Activated naive CD8-positive, alpha-beta T cell treated with anti-CD3 and anti-CD28 coated beads for 36 hours (primary cell): Measurements from ENCODE around the gene EIF4G2. TPM values are rescaled to one million over a fixed set of nuclear protein-coding genes. Genes with fewer than 3 reads are reported as not detected.
"Not testable (repeated sequence)": the region's sequence is repeated elsewhere in the genome, so short reads cannot be mapped to it uniquely, and the experiment has no call there.

Experiments
- DNase-seq: peaks from one replicate; pipeline ENCODE4 v3.0.0; 2021
- H3K27ac Mint-ChIP-seq: one replicate; pipeline ENCODE4 v1.8.0; 2022; ENCODE audit warnings: mild to moderate bottlenecking, moderate library complexity, mixed read lengths
- H3K27me3 Mint-ChIP-seq: one replicate; pipeline ENCODE4 v1.8.0; 2022; ENCODE audit warnings: mild to moderate bottlenecking, mixed read lengths
- H3K36me3 Mint-ChIP-seq: one replicate; pipeline ENCODE4 v1.8.0; 2021; ENCODE audit warnings: mild to moderate bottlenecking, mixed read lengths
- H3K4me1 Mint-ChIP-seq: one replicate; pipeline ENCODE4 v1.8.0; 2021; ENCODE audit warnings: mixed read lengths
- H3K4me3 Mint-ChIP-seq: one replicate; pipeline ENCODE4 v1.8.0; 2022; ENCODE audit warnings: mild to moderate bottlenecking, moderate library complexity, mixed read lengths
- H3K9me3 Mint-ChIP-seq: one replicate; pipeline ENCODE4 v1.8.0; 2022; ENCODE audit warnings: mixed read lengths
- total RNA-seq, 2 experiments: library from RNA; stranded (reverse); gene quantifications; one replicate each; pipeline ENCODE4 v1.2.3, GENCODE V29; 2021

EIF4G2 gene
- 1,000 to 10,000 TPM; 1,373 to 1,478 TPM for total RNA-seq

- H3K36me3 Mint-ChIP-seq, result peaks cover 52% of the 10 kb centered on the region
- peak within 1 kb of the TSS; percentile 96 for H3K4me3 Mint-ChIP-seq
- peaks cover 7% of the 10 kb centered on the region for H3K27me3 Mint-ChIP-seq
- DNase-seq, result peak; percentile 99
- peak within 1 kb of the TSS; percentile 99 for H3K27ac Mint-ChIP-seq
- H3K9me3 Mint-ChIP-seq, result no peaks in the 10 kb centered on the region
- H3K4me1 Mint-ChIP-seq, result peaks cover 40% of the 10 kb centered on the region
Observed at GRCh38 chr11:10808553-10809372, at the start of gene EIF4G2. Gene EIF4G2, minus strand, starts transcription at chr11:10808926.

DNA sequence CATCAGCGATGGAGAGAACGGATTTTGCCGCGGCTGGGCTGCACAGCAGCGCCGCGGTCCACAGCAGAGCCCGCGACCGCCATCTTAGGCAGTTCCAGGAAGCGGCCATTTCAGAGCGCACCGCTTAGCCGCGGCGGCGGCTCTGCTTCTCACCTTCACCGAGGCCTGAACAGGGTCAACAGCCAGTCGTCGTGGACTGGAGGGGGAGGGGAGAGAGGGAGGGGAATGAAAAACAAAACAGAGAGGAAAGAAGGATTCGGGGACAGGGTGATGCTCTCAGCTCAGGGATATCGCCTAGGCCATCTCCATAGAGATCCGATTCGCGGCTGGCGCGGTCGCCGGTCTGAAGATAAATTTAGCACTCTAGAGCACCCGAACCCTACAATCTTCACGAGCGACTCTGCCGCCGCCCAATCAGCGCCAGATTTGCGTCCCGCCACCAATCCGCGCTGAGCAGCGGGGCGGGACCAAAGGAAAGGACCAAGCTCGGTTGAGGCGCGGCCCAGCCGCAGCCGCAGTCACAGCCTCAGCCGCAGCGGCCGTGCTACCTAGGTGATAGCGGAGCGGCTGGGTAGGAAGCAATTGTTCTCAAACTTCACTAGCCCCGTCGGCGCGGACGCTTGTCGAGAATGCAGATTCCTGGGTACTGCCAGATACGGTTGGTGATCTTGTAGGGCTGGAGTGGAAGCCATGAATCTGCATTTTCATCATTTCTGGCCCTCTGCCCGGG lies 49.1 kb upstream of the EIF4G2 start, which contains the start of gene ZBED5:
ZBED5 (minus strand) TSS at position 345 of the 730 bp plus-strand sequence. CDS start 3,108 bp downstream, outside the sequence.
- Mint-ChIP-seq H3K9me3 (no peaks in the 10 kb centered on the region), H3K4me1 (peaks cover 39% of the 10 kb centered on the region), H3K27me3 (no peaks in the 10 kb centered on the region)

DNA sequence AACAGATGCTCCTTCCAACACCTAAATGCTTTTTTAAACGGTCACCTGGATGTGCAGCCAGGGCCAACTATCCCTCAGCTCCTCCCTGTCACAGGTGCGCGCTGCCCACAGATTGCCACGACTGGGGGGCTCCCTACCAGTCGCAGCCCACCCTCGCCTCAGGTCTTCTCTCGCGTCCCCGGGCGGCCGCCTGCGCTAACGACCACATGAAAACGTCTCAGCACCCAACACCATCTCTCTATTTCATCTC lies 48.7 kb upstream of the EIF4G2 start:
- Mint-ChIP-seq H3K36me3 (peaks cover 39% of the 10 kb centered on the region), H3K4me1 (peaks cover 36% of the 10 kb centered on the region), H3K9me3 (no peaks in the 10 kb centered on the region)

More for the DNA sequence above, 49.1 kb upstream of the EIF4G2 start, which contains the start of gene ZBED5:
- Mint-ChIP-seq H3K4me3 (peak within 1 kb of the TSS; percentile 98), H3K36me3 (peaks cover 36% of the 10 kb centered on the region), H3K27ac (peak within 1 kb of the TSS; percentile 99)
- peak; percentile 96 for DNase-seq

DNA sequence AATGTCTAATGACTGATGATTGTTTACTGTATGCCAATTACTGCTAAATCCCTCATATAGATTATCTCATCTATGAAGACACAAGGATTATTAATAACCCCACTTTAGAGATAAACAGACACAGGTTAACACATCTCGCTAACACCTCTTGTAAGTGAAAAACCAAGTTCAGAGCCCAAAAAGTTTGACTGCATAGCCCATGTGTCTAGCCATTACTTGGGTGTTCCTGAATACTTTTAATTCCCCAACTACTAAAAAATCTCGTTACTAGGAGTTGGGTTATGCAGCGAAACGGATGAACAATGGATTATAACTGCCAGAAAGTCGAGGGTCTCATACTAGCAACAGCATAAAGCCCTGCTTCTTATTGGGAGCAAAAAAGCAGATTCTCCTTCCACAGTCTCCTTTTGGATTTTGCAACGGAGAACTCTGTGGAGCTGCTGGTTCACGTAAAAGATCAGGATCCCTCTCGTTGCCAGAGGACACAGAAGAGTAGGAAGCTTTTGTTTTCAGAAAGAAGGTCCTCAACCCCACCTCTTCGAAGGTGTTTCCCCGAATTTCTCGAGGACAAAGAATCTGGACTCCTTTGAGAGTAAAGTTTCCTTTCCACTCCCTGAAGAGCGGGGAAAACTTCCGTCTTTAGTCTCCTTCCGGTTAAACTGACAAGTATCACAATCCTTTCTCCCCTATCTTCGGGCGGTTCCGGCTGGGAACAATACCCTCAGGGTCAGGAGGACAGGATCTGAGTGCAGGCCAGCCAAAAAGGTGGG lies 48.1 kb upstream of the EIF4G2 start:
- no peak for DNase-seq
- H3K4me1 Mint-ChIP-seq, result peaks cover 39% of the 10 kb centered on the region
- peak overlapping the region; percentile 98 for H3K4me3 Mint-ChIP-seq
- peaks cover 44% of the 10 kb centered on the region for H3K36me3 Mint-ChIP-seq
- H3K27me3 Mint-ChIP-seq, result no peaks in the 10 kb centered on the region
- H3K9me3 Mint-ChIP-seq, result peaks cover under 1% of the 10 kb centered on the region
- H3K27ac Mint-ChIP-seq, result peak overlapping the region; percentile 99

More for the DNA sequence above, 48.7 kb upstream of the EIF4G2 start:
- H3K27ac Mint-ChIP-seq, result peak overlapping the region; percentile 99
- peak overlapping the region; percentile 98 for H3K4me3 Mint-ChIP-seq
- no peak for DNase-seq
- no peaks in the 10 kb centered on the region for H3K27me3 Mint-ChIP-seq

DNA sequence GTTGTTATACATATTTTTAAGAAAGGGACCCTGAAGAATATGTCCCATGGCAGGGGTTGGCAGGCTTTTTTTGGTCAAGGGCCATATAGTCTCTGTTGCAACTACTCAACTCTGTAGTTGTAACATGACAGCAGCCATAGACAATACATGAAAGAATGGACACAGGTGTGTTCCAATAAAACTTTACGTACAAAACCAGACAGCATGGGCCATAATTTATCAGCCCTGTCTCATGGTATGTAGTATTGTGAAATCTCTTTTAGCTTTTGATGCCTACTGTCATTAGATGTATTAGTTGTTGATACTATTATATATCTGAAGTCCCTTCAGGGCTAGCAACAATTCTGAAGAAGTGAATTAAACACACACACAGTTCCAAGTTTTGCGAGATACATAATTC lies 46.6 kb upstream of the EIF4G2 start:
- Mint-ChIP-seq H3K27me3 (no peaks in the 10 kb centered on the region), H3K4me1 (peaks cover 36% of the 10 kb centered on the region), H3K27ac (no peak overlapping the region), H3K4me3 (no peak overlapping the region), H3K36me3 (peaks cover 51% of the 10 kb centered on the region), H3K9me3 (peaks cover 1% of the 10 kb centered on the region)
- no peak for DNase-seq

GRCh38 chr11:10847960-10848860 lies 39.5 kb upstream of the EIF4G2 start:
- Mint-ChIP-seq H3K4me3 (no peak overlapping the region), H3K27me3 (no peaks in the 10 kb centered on the region), H3K9me3 (peaks cover 1% of the 10 kb centered on the region), H3K36me3 (peaks cover 32% of the 10 kb centered on the region), H3K27ac (no peak overlapping the region), H3K4me1 (peaks cover 28% of the 10 kb centered on the region)
- DNase-seq, result no peak

GRCh38 chr11:10846660-10847059 lies 37.9 kb upstream of the EIF4G2 start:
- DNase-seq, result no peak
- Mint-ChIP-seq H3K36me3 (peaks cover 20% of the 10 kb centered on the region), H3K4me1 (peaks cover 19% of the 10 kb centered on the region), H3K27ac (no peak overlapping the region), H3K9me3 (no peaks in the 10 kb centered on the region), H3K4me3 (no peak overlapping the region), H3K27me3 (no peaks in the 10 kb centered on the region)

DNA sequence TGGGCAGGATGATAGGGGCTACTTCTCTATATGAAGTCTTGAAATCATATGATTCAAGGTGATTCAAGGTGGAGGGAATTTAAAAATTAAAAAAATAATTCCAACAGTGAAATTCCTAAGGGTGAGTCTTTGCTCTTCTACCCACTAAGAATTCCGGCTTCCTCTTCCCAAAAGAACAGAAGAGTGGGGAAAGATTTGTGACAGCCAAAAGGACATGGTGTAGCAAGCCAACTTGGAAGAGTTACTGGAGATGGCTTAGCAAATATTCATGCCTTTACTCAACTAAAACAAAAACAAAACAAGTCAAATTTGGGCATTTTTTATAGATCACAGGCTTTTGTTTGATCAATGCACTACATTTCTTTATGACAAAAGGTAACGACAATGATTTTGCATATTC lies 36.9 kb upstream of the EIF4G2 start:
- H3K4me3 Mint-ChIP-seq, result no peak overlapping the region
- DNase-seq, result no peak
- peaks cover 19% of the 10 kb centered on the region for H3K4me1 Mint-ChIP-seq
- peaks cover 12% of the 10 kb centered on the region for H3K36me3 Mint-ChIP-seq
- H3K9me3 Mint-ChIP-seq, result no peaks in the 10 kb centered on the region
- no peak overlapping the region for H3K27ac Mint-ChIP-seq
- no peaks in the 10 kb centered on the region for H3K27me3 Mint-ChIP-seq

DNA sequence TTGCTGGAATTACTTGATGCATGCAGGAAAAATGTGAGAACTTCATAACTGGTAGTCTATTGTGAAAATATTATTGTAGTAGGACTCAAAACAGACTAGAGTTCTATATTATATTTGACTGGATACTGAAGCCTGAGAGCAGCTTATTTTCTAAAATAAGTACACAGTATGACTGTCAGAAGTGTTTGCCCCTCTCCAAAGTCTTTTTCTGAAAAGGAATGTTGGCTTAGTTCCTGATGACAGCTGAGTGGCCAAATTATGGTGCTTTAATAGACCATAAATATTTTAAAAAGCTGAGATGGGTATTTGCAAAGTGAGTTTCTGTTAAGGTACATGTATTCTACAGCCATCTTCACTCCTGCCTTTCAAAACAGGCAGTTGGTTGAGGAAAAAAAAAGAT lies 36.1 kb upstream of the EIF4G2 start:
- Mint-ChIP-seq H3K27ac (no peak overlapping the region), H3K4me1 (peaks cover 19% of the 10 kb centered on the region), H3K9me3 (no peaks in the 10 kb centered on the region), H3K36me3 (peaks cover 8% of the 10 kb centered on the region), H3K27me3 (no peaks in the 10 kb centered on the region), H3K4me3 (no peak overlapping the region)
- no peak for DNase-seq

- no peaks in the 10 kb centered on the region for H3K9me3 Mint-ChIP-seq
- H3K27ac Mint-ChIP-seq, result no peak overlapping the region
- peaks cover 4% of the 10 kb centered on the region for H3K36me3 Mint-ChIP-seq
- H3K4me1 Mint-ChIP-seq, result peaks cover 19% of the 10 kb centered on the region
- no peaks in the 10 kb centered on the region for H3K27me3 Mint-ChIP-seq
- H3K4me3 Mint-ChIP-seq, result no peak overlapping the region
- DNase-seq, result no peak
Observed at GRCh38 chr11:10844356-10844755, 35.6 kb upstream of the EIF4G2 start.

DNA sequence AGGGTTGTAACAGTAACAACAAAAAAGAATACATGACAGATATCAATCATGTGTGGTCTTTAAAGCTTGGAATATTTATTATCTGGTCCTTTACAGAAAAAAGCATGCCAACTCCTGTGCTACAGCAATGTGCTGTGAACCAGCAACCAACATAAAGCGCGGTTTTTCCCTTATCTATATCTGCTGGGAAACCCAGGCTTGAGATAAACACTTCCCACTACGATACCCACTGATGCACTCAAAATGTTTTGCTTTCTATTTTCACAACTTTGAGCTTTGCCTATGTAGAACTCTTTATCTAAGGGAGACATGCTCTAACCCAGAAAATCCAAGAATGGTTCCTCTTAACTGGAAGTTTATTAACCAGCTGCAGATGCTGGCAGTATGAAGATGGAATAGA lies 30.2 kb upstream of the EIF4G2 start:
- H3K4me3 Mint-ChIP-seq, result no peak overlapping the region
- H3K27ac Mint-ChIP-seq, result no peak overlapping the region
- no peaks in the 10 kb centered on the region for H3K9me3 Mint-ChIP-seq
- no peaks in the 10 kb centered on the region for H3K36me3 Mint-ChIP-seq
- H3K27me3 Mint-ChIP-seq, result no peaks in the 10 kb centered on the region
- H3K4me1 Mint-ChIP-seq, result peaks cover 7% of the 10 kb centered on the region
- DNase-seq, result no peak

DNA sequence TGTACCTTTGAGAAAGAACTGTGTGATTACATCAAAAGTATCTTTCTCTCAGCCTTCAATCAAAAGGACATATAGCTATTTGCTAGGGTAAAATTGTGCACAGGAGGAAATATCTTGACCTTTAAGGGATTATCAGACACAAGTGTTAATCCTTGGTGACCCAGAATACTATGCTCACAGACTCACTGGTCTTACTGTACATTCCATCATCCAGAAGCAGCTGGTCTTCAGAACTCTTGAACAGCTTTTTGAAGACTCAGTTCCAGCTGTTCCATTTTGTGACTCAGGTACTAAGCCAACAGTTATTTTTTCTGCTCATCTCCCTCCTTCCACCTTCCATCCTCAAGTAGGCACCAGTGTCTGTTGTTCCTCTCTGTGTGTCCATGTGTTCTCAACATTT lies 29.4 kb upstream of the EIF4G2 start:
- H3K4me1 Mint-ChIP-seq, result peaks cover 7% of the 10 kb centered on the region
- H3K36me3 Mint-ChIP-seq, result no peaks in the 10 kb centered on the region
- H3K4me3 Mint-ChIP-seq, result no peak overlapping the region
- H3K9me3 Mint-ChIP-seq, result no peaks in the 10 kb centered on the region
- no peaks in the 10 kb centered on the region for H3K27me3 Mint-ChIP-seq
- no peak for DNase-seq
- H3K27ac Mint-ChIP-seq, result no peak overlapping the region

GRCh38 chr11:10836884-10837283 lies 28.2 kb upstream of the EIF4G2 start:
- not testable (repeated sequence) for H3K27me3 Mint-ChIP-seq, H3K27ac Mint-ChIP-seq, H3K4me3 Mint-ChIP-seq

GRCh38 chr11:10829139-10829538 lies 20.4 kb upstream of the EIF4G2 start:
- DNase-seq, result no peak
- Mint-ChIP-seq H3K9me3 (no peaks in the 10 kb centered on the region), H3K4me3 (no peak overlapping the region), H3K36me3 (no peaks in the 10 kb centered on the region), H3K27me3 (no peaks in the 10 kb centered on the region), H3K27ac (no peak overlapping the region), H3K4me1 (peaks cover 7% of the 10 kb centered on the region)

More at GRCh38 chr11:10836884-10837283, 28.2 kb upstream of the EIF4G2 start:
- H3K4me1 Mint-ChIP-seq, DNase-seq, H3K36me3 Mint-ChIP-seq, H3K9me3 Mint-ChIP-seq: not testable (repeated sequence)
